GM18870 (cell line): ENCODE measurements around the gene PET100.

ENCODE experiments used
- ATAC-seq: cut with Tn5 transposase; IDR thresholded peaks from one replicate; pipeline ENCODE4 v1.9.1; 2021; ENCODE audit warnings: moderate library complexity; ENCODE audit not compliant: unreplicated experiment

Gene PET100

GRCh38 chr19:7612282-7613274, 17.0 kb upstream of the PET100 start:
- no peak for ATAC-seq

DNA sequence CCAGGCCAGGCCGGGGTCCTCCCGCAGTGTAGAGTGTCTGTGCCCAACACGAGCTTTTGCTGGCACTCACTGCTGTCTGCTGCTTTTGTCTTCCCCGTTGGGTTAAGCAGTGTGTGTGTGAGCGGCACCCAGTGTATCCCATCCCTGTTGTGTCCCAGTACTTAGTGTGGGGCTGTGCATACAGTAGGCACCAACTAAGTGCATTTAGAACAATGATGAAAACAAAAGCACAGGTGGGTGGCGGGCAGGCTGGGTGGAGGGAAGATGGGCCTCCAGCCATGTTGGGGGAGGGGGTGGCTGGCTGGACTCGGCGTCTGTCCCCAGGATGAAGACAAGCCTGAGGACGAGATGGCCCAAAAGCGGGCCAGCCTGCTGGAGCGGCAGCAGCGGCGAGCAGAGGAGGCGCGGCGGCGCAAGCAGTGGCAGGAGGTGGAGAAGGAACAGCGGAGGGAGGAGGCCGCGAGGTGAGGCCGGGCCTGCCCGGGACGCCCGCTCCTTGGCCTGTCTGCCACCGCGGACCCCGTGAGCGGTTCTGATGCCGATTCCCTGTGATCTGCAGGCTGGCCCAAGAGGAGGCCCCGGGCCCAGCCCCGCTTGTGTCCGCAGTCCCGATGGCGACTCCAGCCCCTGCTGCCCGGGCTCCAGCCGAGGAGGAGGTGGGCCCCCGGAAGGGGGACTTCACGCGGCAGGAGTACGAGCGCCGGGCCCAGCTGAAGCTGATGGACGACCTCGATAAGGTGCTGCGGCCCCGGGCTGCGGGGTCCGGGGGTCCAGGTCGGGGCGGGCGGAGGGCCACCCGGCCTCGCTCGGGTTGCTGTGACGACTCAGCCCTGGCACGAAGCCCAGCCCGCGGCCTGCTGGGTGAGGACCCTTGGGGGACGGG, 14.5 kb upstream of the PET100 start:
- ATAC-seq = no peak

- no peak for ATAC-seq
Observed at GRCh38 chr19:7617172-7617571, 12.4 kb upstream of the PET100 start.

- no peak for ATAC-seq
Observed at GRCh38 chr19:7617735-7618134, 11.9 kb upstream of the PET100 start.

GRCh38 chr19:7618348-7618747, 11.2 kb upstream of the PET100 start:
- no peak for ATAC-seq

- no peak for ATAC-seq
Observed at GRCh38 chr19:7618771-7619510, 10.7 kb upstream of the PET100 start.

DNA sequence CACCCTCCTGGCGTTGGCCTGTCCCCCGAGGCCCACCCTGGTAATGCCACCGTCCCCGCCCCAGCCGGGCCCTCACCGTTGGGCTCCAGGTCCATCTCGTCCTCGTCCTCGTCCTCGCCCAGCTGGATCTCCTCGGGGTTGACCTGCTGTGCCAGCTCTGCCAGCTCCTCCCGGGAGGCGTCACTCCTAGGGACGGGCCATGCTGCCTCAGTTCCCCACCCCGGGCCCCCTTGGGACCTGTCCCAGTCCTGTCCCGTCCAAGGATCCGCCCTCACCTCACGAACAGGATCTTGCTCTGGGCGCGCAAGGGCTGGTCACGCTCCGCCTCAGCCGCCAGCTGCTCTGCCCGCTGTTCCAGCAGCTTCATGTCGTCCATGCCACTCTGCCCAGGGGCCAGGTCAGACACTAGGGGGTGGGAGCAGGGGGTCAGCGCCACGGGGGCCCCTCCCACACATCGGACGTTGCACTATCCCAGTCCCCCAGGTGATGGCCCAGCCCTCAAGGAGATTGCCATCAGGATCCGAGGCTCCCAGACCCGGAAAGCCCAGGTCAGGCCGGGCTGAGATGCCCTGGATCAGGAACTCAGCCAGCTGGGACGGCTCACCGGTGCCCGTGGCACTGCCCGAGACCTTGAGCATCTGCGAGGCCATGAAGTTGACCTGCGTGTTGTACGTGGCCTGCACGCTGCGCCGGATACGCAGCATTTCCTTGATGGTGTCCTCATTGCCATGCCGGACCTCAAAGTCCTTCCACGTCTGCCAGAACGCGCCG, 9.7 kb upstream of the PET100 start:
- ATAC-seq = no peak

DNA sequence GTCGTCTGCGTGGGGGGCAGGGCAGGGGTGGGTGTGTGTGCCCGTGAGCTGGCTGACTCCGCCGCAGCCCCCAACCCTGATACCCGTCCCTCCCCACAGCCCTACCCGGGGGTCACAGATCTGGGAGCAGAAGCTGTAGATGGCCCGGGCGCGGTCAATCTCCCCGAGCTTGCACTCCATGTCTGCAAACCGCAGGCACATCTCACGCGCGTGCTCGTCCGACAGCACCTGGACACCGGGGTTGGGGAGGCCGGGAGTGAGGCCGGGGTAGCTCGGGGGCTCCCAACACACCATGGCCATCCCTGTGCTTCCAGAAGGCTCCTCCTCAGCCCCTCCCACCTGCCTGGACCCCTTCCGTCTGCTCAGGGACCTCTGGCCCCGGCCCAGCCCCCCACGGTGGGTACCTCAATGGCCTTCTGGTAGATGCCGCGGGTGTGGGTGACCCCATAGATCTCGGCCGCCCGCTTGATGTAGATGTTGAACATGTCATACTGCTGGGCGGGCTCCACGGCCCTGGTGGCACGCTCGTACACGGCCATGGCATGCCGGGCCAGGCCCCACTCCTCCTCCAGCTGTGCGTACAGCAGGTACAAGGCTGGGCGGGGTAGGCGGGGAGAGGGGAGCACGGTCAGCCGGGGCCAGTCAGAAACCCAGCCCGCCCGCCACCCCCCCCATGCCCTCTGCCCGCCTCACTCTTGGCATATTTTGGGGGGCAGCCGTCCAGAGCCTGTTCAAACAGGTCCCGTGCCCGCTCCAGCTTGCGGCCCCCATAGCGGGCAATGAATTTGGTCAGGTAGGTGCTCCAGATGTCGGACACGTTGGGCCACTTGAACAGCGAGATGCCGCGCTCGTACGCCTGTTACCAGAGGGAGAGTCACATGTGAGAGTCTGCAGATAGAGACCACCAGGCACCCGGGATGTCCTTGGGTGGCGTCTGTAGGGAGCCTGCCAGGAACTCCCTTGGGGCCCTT, 8.9 kb upstream of the PET100 start:
- no peak for ATAC-seq

- no peak for ATAC-seq
Observed at GRCh38 chr19:7622933-7623685, 6.5 kb upstream of the PET100 start.

DNA sequence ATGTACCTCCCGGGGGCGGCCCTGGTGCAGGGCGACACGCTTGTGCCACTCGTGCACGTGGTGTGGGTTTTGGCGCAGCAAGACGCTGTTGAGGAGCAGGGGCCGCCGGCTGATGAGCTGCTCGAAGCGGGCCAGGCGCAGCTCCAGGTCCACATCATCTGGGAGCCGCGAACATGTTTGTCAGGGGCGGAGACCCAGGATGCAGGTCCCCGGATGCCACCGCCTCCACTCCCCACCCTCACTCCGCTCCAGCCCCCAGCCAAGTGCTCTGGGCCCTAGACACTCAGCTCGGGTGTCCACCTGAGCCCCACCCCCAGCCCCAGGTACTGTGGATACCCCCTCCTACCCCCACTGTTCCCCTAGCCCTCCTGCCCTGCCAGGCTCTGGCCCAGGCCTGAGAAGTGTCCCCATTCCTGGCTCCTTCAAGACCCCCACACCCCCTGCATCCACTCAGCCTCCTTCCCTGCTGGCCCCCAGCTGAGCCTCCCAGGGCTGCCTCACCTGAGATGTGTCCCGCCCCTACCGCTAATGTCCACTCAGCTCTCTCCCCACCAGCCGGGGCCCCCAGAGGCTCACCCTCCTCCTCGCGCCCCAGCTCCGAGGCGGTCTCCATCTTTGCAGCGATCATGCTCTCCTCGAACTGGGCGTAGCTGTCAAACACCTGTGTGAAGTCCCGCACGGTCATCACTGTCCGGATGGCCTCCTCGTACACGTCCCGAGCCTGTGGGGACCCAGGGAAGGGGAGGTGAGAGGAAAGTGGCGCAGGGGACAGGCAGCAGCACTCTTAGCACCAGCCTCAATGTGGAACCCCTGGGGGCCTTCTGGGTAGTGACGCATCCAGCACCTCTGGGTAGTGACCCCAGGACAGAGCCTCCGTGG, 5.6 kb upstream of the PET100 start:
- no peak for ATAC-seq

GRCh38 chr19:7624810-7625209, 4.8 kb upstream of the PET100 start:
- ATAC-seq = no peak

DNA sequence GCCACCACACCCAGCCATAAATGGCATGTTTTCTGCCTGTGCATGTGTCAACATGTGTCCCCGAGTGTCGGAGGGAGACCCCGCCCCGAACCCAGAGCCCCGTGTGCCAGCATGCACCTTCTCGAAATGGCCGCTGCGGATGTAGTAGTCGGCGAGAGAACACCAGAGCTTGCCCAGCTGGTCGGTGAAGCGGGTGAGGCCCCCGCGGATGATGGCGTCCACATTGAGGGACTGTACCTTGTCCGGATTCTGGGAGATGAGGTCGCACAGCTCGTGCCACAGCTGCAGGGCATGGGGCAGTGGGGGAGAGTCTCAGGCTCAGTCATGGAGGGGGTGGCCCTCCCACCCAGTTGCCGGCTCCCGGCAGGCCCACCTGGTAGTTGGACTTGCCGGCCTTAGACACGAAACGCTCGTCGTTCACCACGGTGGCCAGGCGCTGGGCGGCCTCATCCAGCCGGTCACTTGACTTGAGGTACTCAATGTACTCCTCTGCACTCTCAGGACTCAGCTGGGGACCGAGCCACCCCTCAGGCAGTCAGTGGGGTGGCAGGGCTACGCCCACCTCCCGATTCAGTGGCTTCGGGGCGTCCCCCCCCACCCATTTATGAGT, 3.7 kb upstream of the PET100 start:
- ATAC-seq = no peak

- no peak for ATAC-seq
Observed at GRCh38 chr19:7627166-7627565, 2.4 kb upstream of the PET100 start.

DNA sequence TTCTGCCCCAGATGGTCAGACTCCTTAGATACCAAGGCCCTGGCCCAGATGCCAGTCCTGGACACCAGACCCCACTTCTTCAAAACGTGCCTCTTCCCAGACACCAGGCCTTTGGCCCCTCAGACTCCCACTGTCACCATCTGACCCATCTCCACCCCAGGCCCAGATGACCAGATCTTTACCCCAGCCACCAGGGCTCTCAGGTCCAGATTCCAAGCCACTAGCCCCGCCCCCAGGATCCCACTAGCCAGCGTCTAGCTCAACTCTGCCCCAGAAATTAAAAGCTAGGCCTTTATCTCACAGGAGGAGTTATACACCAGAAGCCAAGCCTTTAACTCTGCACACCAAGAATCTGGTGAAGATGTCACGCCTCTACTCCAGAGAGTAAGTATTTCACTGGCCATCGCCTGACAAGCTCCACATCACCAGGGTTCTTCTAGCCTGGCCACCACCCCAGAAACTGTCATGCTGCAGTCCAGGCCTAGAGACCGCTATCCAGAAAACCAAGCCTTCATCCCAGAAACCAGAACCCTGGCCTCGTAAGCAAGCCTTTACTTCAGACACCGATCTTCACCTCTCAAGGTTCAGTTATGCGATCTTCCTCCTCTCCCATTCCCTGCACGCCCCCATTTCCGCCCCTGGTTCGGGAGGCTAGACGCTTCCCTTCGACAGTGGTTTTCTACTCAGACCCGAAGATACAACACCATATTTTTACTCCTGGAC, 843 bp upstream of the PET100 start:
- ATAC-seq = no peak

GRCh38 chr19:7631577-7631976, 2.0 kb downstream of the PET100 start:
- ATAC-seq = no peak
